GM18505 (cell line): ENCODE data around the gene APBA2.

Source experiments
- ATAC-seq: cut with Tn5 transposase; IDR thresholded peaks from one replicate; pipeline ENCODE4 v1.9.1; 2021; ENCODE audit not compliant: unreplicated experiment
- POLR2A ChIP-seq: IDR thresholded peaks from 4 replicates; pipeline ENCODE4 v1.6.1; 2011; ENCODE audit warnings: borderline replicate concordance; ENCODE audit not compliant: insufficient read depth, insufficient read length; ENCODE audit errors: extremely low read depth

APBA2 gene

GRCh38 chr15:29072444-29072843 lies 186.7 kb downstream of the APBA2 start:
- no peak for TF ChIP-seq POLR2A
- no peak for ATAC-seq

- ATAC-seq = no peak
- no peak for TF ChIP-seq POLR2A
Measured at GRCh38 chr15:29074045-29074444, 188.3 kb downstream of the APBA2 start.

- ATAC-seq = no peak
- no peak for TF ChIP-seq POLR2A
Measured at GRCh38 chr15:29078541-29078940, 192.8 kb downstream of the APBA2 start.

- ATAC-seq = no peak
- no peak for TF ChIP-seq POLR2A
Measured at GRCh38 chr15:29079479-29079878, 193.7 kb downstream of the APBA2 start.

- ATAC-seq = no peak
- no peak for TF ChIP-seq POLR2A
Measured at GRCh38 chr15:29081781-29082180, 196.0 kb downstream of the APBA2 start.

GRCh38 chr15:29083161-29083560 lies 197.4 kb downstream of the APBA2 start:
- TF ChIP-seq POLR2A = no peak
- ATAC-seq = no peak

- ATAC-seq = no peak
- no peak for TF ChIP-seq POLR2A
Measured at GRCh38 chr15:29083858-29084257, 198.1 kb downstream of the APBA2 start.

- TF ChIP-seq POLR2A = no peak
- no peak for ATAC-seq
Measured at GRCh38 chr15:29086001-29086400, 200.2 kb downstream of the APBA2 start.

GRCh38 chr15:29086891-29087290 lies 201.1 kb downstream of the APBA2 start:
- no peak for ATAC-seq
- no peak for TF ChIP-seq POLR2A

GRCh38 chr15:29087521-29088285 lies 201.9 kb downstream of the APBA2 start:
- no peak for TF ChIP-seq POLR2A
- ATAC-seq = no peak

- no peak for TF ChIP-seq POLR2A
- ATAC-seq = no peak
Measured at GRCh38 chr15:29088666-29089065, 202.9 kb downstream of the APBA2 start.

GRCh38 chr15:29089731-29090616 lies 204.2 kb downstream of the APBA2 start:
- no peak for ATAC-seq
- no peak for TF ChIP-seq POLR2A

GRCh38 chr15:29090617-29091466 lies 205.1 kb downstream of the APBA2 start:
- TF ChIP-seq POLR2A = no peak
- no peak for ATAC-seq
